HG03108 (cell line): Measurements from ENCODE around the gene TNFAIP8.

Experiments
- ATAC-seq: cut with Tn5 transposase; IDR thresholded peaks from one replicate; pipeline ENCODE4 v1.9.1; 2021; ENCODE audit warnings: moderate library complexity; ENCODE audit not compliant: unreplicated experiment

The TNFAIP8 gene

GRCh38 chr5:119345861-119346260 is 10.0 kb upstream of the TNFAIP8 start:
- no peak for ATAC-seq

GRCh38 chr5:119346394-119346793 is 9.4 kb upstream of the TNFAIP8 start:
- ATAC-seq: no peak

- ATAC-seq: no peak
Measured at GRCh38 chr5:119347574-119347973, 8.2 kb upstream of the TNFAIP8 start.

- no peak for ATAC-seq
Measured at GRCh38 chr5:119347991-119348390, 7.8 kb upstream of the TNFAIP8 start.

GRCh38 chr5:119353213-119353612 is 2.6 kb upstream of the TNFAIP8 start:
- no peak for ATAC-seq

GRCh38 chr5:119353686-119354366 is 2.0 kb upstream of the TNFAIP8 start:
- peak; percentile 58 for ATAC-seq

- no peak for ATAC-seq
Measured at GRCh38 chr5:119354537-119355243, 1.1 kb upstream of the TNFAIP8 start.

GRCh38 chr5:119355244-119355638 is 578 bp upstream of the TNFAIP8 start:
- no peak for ATAC-seq

- no peak for ATAC-seq
Measured at GRCh38 chr5:119356612-119357188, 881 bp downstream of the TNFAIP8 start.

GRCh38 chr5:119357270-119357669 is 1.5 kb downstream of the TNFAIP8 start:
- ATAC-seq: no peak

GRCh38 chr5:119357808-119358529 is 2.1 kb downstream of the TNFAIP8 start:
- no peak for ATAC-seq

- ATAC-seq: no peak
Measured at GRCh38 chr5:119358530-119358900, 2.7 kb downstream of the TNFAIP8 start.

GRCh38 chr5:119358901-119359603 is 3.2 kb downstream of the TNFAIP8 start:
- no peak for ATAC-seq

GRCh38 chr5:119359737-119360413 is 4.1 kb downstream of the TNFAIP8 start:
- no peak for ATAC-seq

GRCh38 chr5:119360905-119361593 is 5.2 kb downstream of the TNFAIP8 start:
- no peak for ATAC-seq

GRCh38 chr5:119361594-119362125 is 5.8 kb downstream of the TNFAIP8 start:
- no peak for ATAC-seq

GRCh38 chr5:119362714-119363113 is 6.9 kb downstream of the TNFAIP8 start:
- ATAC-seq: no peak

GRCh38 chr5:119363271-119363670 is 7.5 kb downstream of the TNFAIP8 start:
- no peak for ATAC-seq

- ATAC-seq: no peak
Measured at GRCh38 chr5:119363936-119364335, 8.1 kb downstream of the TNFAIP8 start.
